ENCODE measurements around the gene FOXQ1. TPM values are rescaled to one million over a fixed set of nuclear protein-coding genes. Genes with fewer than 3 reads are reported as not detected.
A peak's percentile ranks its signal among the peaks of the same experiment; 100 is the strongest.
"Not testable (repeated sequence)": the region's sequence is repeated elsewhere in the genome, so short reads cannot be mapped to it uniquely, and the experiment has no call there.

FOXQ1 gene
- total RNA-seq, 4 donors from 2014 or later = 1.6 TPM; not detected in 3

DNA sequence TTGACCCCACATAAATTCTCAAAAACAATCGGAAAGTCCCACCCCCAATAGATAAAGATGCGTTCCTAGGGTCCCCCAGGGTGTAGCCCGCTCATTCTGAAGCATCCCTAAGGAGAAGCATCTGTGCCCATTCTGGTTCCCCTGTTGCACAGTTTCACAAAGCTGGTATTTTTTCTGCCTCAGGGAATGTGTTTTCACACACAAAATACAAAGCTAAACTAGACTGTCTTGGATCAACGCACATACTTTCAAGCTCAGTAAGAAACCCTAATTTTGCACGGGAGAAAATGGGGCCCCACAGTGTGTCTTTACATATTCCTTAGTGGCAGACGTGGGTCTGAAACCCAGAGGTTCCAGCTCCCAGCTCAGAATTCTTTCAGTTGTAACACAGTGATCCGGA lies 6.1 kb downstream of the FOXQ1 start:
- no peak overlapping the region for H3K4me3 ChIP-seq
- H3K27ac ChIP-seq = no peak overlapping the region
- TF ChIP-seq EP300 (IDR thresholded peaks at IDR 0.05; ENCODE audit: low read depth) (no peak), POLR2A (IDR thresholded peaks at IDR 0.05) (no peak), POLR2AphosphoS5 (IDR thresholded peaks at IDR 0.05) (no peak)
- TF ChIP-seq, protein P1, sequence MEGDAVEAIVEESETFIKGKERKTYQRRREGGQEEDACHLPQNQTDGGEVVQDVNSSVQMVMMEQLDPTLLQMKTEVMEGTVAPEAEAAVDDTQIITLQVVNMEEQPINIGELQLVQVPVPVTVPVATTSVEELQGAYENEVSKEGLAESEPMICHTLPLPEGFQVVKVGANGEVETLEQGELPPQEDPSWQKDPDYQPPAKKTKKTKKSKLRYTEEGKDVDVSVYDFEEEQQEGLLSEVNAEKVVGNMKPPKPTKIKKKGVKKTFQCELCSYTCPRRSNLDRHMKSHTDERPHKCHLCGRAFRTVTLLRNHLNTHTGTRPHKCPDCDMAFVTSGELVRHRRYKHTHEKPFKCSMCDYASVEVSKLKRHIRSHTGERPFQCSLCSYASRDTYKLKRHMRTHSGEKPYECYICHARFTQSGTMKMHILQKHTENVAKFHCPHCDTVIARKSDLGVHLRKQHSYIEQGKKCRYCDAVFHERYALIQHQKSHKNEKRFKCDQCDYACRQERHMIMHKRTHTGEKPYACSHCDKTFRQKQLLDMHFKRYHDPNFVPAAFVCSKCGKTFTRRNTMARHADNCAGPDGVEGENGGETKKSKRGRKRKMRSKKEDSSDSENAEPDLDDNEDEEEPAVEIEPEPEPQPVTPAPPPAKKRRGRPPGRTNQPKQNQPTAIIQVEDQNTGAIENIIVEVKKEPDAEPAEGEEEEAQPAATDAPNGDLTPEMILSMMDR (IDR thresholded peaks at IDR 0.05) = no peak
- DNase-seq = no peak
- no peaks in the 10 kb centered on the region for H3K36me3 ChIP-seq
- H3K4me1 ChIP-seq = peaks cover 0 to 30% (median 12%) of the 10 kb centered on the region in 4 donors
- no peaks in the 10 kb centered on the region for H3K9me3 ChIP-seq
- H3K27me3 ChIP-seq = peaks cover 37% of the 10 kb centered on the region
- in situ Hi-C loops (cut with MboI; ENCODE audit: low pct_ligation_motif_present in 1 of 4, low pct_unique_long_range_greater_than_20kb in 1 of 4, low sequenced_read_pairs in 3 of 4) (no loop called here), intact Hi-C loops (cut with DNase I; ENCODE audit: low total_unique reads) (no loop called here)
- WGBS, 2 donors (ENCODE audit: low coverage in 1 of 2) = 72 to 73% methylated on average over 4 to 7 of the region's 7 CpGs

DNA sequence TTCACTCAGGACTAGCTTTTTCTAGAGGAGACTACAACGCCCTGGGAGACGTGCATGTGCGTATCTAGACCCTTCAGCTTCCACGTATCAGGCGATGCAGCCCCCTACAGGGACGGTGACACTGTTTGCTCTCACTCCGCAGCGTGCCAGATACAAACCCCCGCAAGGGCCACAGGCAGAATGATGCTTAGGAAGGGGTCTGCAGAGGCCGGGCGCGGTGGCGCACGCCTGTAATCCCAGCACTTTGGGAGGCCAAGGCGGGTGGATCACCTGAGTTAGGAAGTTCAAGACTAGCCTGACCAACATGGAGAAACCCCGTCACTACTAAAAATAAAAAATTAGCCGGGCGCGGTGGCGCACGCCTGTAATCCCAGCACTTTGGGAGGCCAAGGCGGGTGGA lies 6.7 kb downstream of the FOXQ1 start:
- WGBS, 2 donors (ENCODE audit: low coverage in 1 of 2) = 60 to 77% methylated on average over 1 to 10 of the region's 22 CpGs
- H3K9me3 ChIP-seq; H3K36me3 ChIP-seq; DNase-seq; intact Hi-C loops (cut with DNase I; ENCODE audit: low total_unique reads); H3K27ac ChIP-seq; in situ Hi-C loops (cut with MboI; ENCODE audit: low pct_ligation_motif_present in 1 of 4, low pct_unique_long_range_greater_than_20kb in 1 of 4, low sequenced_read_pairs in 3 of 4); H3K4me3 ChIP-seq: not testable (repeated sequence)
- Histone ChIP-seq H3K27me3 (peaks cover 36% of the 10 kb centered on the region), H3K4me1 (peaks cover 0 to 30% (median 11%) of the 10 kb centered on the region in 4 donors)

DNA sequence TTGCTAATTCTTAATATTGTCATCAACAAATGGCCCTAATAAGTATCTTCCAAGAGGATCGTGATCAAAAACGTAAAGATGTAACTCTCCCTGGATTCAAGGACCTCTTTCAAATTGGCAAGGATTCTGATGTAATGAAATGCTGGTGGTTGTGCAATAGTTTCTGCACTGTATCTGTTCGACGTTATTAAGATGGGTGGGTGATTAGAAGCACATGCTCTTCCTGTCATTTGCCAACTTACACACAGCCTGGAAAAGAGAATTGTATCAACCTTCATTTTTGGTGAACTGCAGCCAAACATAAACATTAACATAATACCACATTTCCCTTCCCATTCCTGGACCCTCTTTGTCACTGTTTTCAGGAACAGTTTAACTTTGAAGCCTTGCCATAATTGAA lies 9.8 kb downstream of the FOXQ1 start:
- peaks cover 9% of the 10 kb centered on the region for H3K27me3 ChIP-seq
- H3K4me3 ChIP-seq = no peak overlapping the region
- no peaks in the 10 kb centered on the region for H3K36me3 ChIP-seq
- intact Hi-C loops (cut with DNase I; ENCODE audit: low total_unique reads) (no loop called here), in situ Hi-C loops (cut with MboI; ENCODE audit: low pct_ligation_motif_present in 1 of 4, low pct_unique_long_range_greater_than_20kb in 1 of 4, low sequenced_read_pairs in 3 of 4) (no loop called here)
- no peak for DNase-seq
- WGBS, 2 donors (ENCODE audit: low coverage in 1 of 2) = 13 to 30% methylated on average over 4 of the region's 4 CpGs
- peaks cover 0 to 15% (median 0%) of the 10 kb centered on the region in 4 donors for H3K4me1 ChIP-seq
- TF ChIP-seq POLR2AphosphoS5 (IDR thresholded peaks at IDR 0.05) (peak in 1 of 3 donors; percentile 24), POLR2A (IDR thresholded peaks at IDR 0.05) (no peak), EP300 (IDR thresholded peaks at IDR 0.05; ENCODE audit: low read depth) (no peak)
- TF ChIP-seq, protein P1 (IDR thresholded peaks at IDR 0.05) = no peak
- H3K9me3 ChIP-seq = no peaks in the 10 kb centered on the region
- H3K27ac ChIP-seq = no peak overlapping the region

DNA sequence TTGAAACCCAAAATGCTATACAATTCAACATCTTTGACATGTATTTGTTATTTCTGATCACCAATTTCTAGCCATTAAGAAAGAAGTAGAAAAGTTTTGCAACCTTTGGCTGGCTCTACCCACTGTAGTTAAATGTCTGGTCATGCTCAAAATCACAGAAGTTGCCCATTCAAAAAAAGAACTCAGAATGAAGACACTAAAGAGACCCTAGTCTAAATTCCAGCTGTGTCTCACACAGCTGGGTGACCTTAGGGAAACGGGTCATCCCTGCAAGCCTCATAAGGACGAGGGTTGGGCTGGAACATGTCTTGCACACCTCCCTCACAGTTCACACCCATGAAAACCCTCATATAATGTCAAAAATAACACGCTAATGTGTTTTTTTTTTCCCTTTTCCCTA lies 10.3 kb downstream of the FOXQ1 start:
- H3K36me3 ChIP-seq = no peaks in the 10 kb centered on the region
- in situ Hi-C loops (cut with MboI; ENCODE audit: low pct_ligation_motif_present in 1 of 4, low pct_unique_long_range_greater_than_20kb in 1 of 4, low sequenced_read_pairs in 3 of 4) (no loop called here), intact Hi-C loops (cut with DNase I; ENCODE audit: low total_unique reads) (no loop called here)
- DNase-seq = no peak
- H3K27me3 ChIP-seq = peaks cover 11% of the 10 kb centered on the region
- H3K4me3 ChIP-seq = no peak overlapping the region
- WGBS, 2 donors (ENCODE audit: low coverage in 1 of 2) = 48 to 51% methylated on average over 3 of the region's 3 CpGs
- peaks cover 0 to 18% (median 0%) of the 10 kb centered on the region in 4 donors for H3K4me1 ChIP-seq
- no peaks in the 10 kb centered on the region for H3K9me3 ChIP-seq
- H3K27ac ChIP-seq = no peak overlapping the region
- TF ChIP-seq, protein P1 (IDR thresholded peaks at IDR 0.05) = no peak
- TF ChIP-seq POLR2AphosphoS5 (IDR thresholded peaks at IDR 0.05) (no peak), POLR2A (IDR thresholded peaks at IDR 0.05) (no peak), EP300 (IDR thresholded peaks at IDR 0.05; ENCODE audit: low read depth) (no peak)

DNA sequence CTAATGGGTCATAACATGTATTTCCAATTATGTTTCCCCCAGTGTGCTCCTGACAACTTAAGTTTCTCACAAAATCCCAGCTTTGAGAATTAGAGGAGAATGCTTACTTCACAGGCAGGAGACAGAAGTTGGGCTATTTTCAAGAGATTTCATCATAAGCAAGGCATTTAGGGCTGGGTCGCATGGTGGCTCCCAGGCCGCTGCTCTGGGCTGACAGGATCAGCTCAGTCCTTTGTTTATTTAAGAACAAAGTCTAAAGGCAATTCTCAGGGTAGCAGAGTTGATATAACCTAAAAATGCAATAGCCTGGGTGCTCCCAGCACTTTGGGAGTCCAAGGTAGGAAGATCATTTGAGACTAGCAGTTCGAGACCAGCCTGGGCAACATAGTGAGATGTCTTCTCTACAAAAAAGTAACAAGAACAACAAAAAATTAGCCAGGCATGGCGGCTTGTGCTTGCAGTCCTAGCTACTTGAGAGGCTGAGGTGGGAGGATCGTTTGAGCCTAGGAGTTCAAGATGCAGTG lies 10.9 kb downstream of the FOXQ1 start:
- Histone ChIP-seq H3K27me3 (peaks cover 7% of the 10 kb centered on the region), H3K9me3 (no peaks in the 10 kb centered on the region), H3K36me3 (no peaks in the 10 kb centered on the region), H3K27ac (no peak overlapping the region), H3K4me3 (no peak overlapping the region), H3K4me1 (peaks cover 0 to 18% (median 0%) of the 10 kb centered on the region in 4 donors)
- no peak for DNase-seq
- in situ Hi-C loops (cut with MboI; ENCODE audit: low pct_ligation_motif_present in 1 of 4, low pct_unique_long_range_greater_than_20kb in 1 of 4, low sequenced_read_pairs in 3 of 4) (no loop called here), intact Hi-C loops (cut with DNase I; ENCODE audit: low total_unique reads) (no loop called here)
- WGBS, 2 donors (ENCODE audit: low coverage in 1 of 2) = 46 to 61% methylated on average over 4 to 5 of the region's 5 CpGs
- TF ChIP-seq EP300 (IDR thresholded peaks at IDR 0.05; ENCODE audit: low read depth) = no peak
- TF ChIP-seq, protein P1 (IDR thresholded peaks at IDR 0.05) = no peak
- no peak for TF ChIP-seq POLR2A (IDR thresholded peaks at IDR 0.05)
- TF ChIP-seq POLR2AphosphoS5 (IDR thresholded peaks at IDR 0.05) = no peak

Data from transverse colon (tissue), 4 donors.